Heart left ventricle (tissue), 13 donors: ENCODE measurements around the gene PHF2.

Experiments
- POLR2A ChIP-seq, 2 donors: fragments of 450-650 bp; IDR thresholded peaks; one replicate each; pipeline ENCODE4 v1.6.1; 2017; ENCODE audit warnings: antibody characterized with exemption in 2 of 2, mild to moderate bottlenecking in 2 of 2, moderate library complexity in 2 of 2
- TF ChIP-seq, protein P1 (sequence below), 12 donors: fragments of 200-600 bp; sonication (generic) in 4 of 12; IDR thresholded peaks; one replicate each; pipeline versions ENCODE4 v1.5.0 to v1.8.0; 2018 to 2022; ENCODE audit warnings: antibody characterized with exemption in 12 of 12, mild to moderate bottlenecking in 5 of 12
- donor health status: ischemic (EF 13 %, LVEDD 7.1; RV severe dilation, severe dysfunction).
- donor health status: DM: no; HTN: yes; CAD: no.
- donor health status: DM: no; HTN: no; CAD: no.
- donor health status: ischemic (EF 25% LVEDD 6.9; RV normal size, moderate dysfunction).
- donor health status: ischemic (EF 25% LVEDD 5.7; RV mildly dilated, moderate dysfunction).
- donor health status: ischemic (EF 35%, LVEDD 5.7; RV mildly dilated, moderate dysfunction).
- donor health status: nonischemic (EF 11% LVEDD 7.7; RV severe dilation, severe dysfunction).
- donor health status: DM: yes; HTN: yes; CAD: no.
- donor health status: PGD.
- donor health status: ischemic (EF 29% LVEDD 5.4; RV normal size, mild dysfunction).
- donor health status: nonischemic (EF 23%, LVEDD 6.1; RV moderate dilation, normal function).

GRCh38 chr9:93645921-93646639, 69.7 kb downstream of the PHF2 start:
- TF ChIP-seq, protein P1, sequence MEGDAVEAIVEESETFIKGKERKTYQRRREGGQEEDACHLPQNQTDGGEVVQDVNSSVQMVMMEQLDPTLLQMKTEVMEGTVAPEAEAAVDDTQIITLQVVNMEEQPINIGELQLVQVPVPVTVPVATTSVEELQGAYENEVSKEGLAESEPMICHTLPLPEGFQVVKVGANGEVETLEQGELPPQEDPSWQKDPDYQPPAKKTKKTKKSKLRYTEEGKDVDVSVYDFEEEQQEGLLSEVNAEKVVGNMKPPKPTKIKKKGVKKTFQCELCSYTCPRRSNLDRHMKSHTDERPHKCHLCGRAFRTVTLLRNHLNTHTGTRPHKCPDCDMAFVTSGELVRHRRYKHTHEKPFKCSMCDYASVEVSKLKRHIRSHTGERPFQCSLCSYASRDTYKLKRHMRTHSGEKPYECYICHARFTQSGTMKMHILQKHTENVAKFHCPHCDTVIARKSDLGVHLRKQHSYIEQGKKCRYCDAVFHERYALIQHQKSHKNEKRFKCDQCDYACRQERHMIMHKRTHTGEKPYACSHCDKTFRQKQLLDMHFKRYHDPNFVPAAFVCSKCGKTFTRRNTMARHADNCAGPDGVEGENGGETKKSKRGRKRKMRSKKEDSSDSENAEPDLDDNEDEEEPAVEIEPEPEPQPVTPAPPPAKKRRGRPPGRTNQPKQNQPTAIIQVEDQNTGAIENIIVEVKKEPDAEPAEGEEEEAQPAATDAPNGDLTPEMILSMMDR (IDR thresholded peaks at IDR 0.05), result no peak
- TF ChIP-seq POLR2A (IDR thresholded peaks at IDR 0.05), result no peak
